H9 (cell line): ENCODE data around the gene ECE1. TPM values are rescaled to one million over a fixed set of nuclear protein-coding genes. Genes with fewer than 3 reads are reported as not detected.

Source experiments
- DNase-seq: peaks from one replicate; pipeline ENCODE4 v3.0.0-alpha.2; 2017
- H2AFZ ChIP-seq: one replicate; pipeline ENCODE4 v1.6.1; 2013; ENCODE audit warnings: mild to moderate bottlenecking, low read length, control low read depth, moderate library complexity
- H2AK5ac ChIP-seq: 2 replicates; pipeline ENCODE4 v1.6.1; 2013; ENCODE audit warnings: low read length, control low read depth, mixed read lengths; ENCODE audit not compliant: insufficient read length
- H2BK120ac ChIP-seq: one replicate; pipeline ENCODE4 v1.6.1; 2013; ENCODE audit warnings: low read depth, mild to moderate bottlenecking, low read length, control low read depth, inconsistent platforms; ENCODE audit not compliant: poor library complexity, severe bottlenecking
- H2BK12ac ChIP-seq: 2 replicates; pipeline ENCODE4 v1.6.1; 2013; ENCODE audit warnings: low read length, control low read depth, mixed read lengths, low read depth; ENCODE audit not compliant: insufficient read length
- H2BK15ac ChIP-seq: 2 replicates; pipeline ENCODE4 v1.6.1; 2013; ENCODE audit warnings: low read depth, low read length, control low read depth
- H2BK20ac ChIP-seq: one replicate; pipeline ENCODE4 v1.6.1; 2013; ENCODE audit warnings: low read depth, mild to moderate bottlenecking, low read length, control low read depth, inconsistent platforms; ENCODE audit not compliant: poor library complexity, severe bottlenecking
- H2BK5ac ChIP-seq: 2 replicates; pipeline ENCODE4 v1.6.1; 2013; ENCODE audit warnings: low read length, control low read depth, mixed read lengths; ENCODE audit not compliant: insufficient read length
- H3K14ac ChIP-seq: 2 replicates; pipeline ENCODE4 v1.6.1; 2013; ENCODE audit warnings: low read length, control low read depth; ENCODE audit not compliant: insufficient read depth
- H3K18ac ChIP-seq: 2 replicates; pipeline ENCODE4 v1.6.1; 2013; ENCODE audit warnings: low read depth, mild to moderate bottlenecking, mixed read lengths, low read length, control low read depth; ENCODE audit not compliant: insufficient read length
- H3K23ac ChIP-seq: 2 replicates; pipeline ENCODE4 v1.6.1; 2013; ENCODE audit warnings: low read length, control low read depth, mixed read lengths, low read depth; ENCODE audit not compliant: insufficient read length
- H3K23me2 ChIP-seq: 2 replicates; pipeline ENCODE4 v1.6.1; 2013; ENCODE audit warnings: low read depth, mild to moderate bottlenecking, mixed read lengths, low read length, control low read depth; ENCODE audit not compliant: insufficient read length, poor library complexity, severe bottlenecking
- H3K27ac ChIP-seq: 2 replicates; pipeline ENCODE4 v1.5.1; 2013; ENCODE audit warnings: low read length, control low read depth, mixed read lengths, low read depth; ENCODE audit not compliant: insufficient read length
- H3K27me3 ChIP-seq: 2 replicates; pipeline ENCODE4 v1.6.1; 2013; ENCODE audit warnings: low read length, control low read depth, inconsistent platforms; ENCODE audit not compliant: insufficient read depth
- H3K4ac ChIP-seq: 2 replicates; pipeline ENCODE4 v1.6.1; 2013; ENCODE audit warnings: low read depth, mild to moderate bottlenecking, control low read depth, inconsistent platforms, low read length, moderate library complexity
- H3K4me1 ChIP-seq: 2 replicates; pipeline ENCODE4 v1.6.1; 2013; ENCODE audit warnings: low read length, control low read depth, inconsistent platforms; ENCODE audit not compliant: insufficient read depth
- H3K4me2 ChIP-seq: 2 replicates; pipeline ENCODE4 v1.6.1; 2013; ENCODE audit warnings: low read length, control low read depth, mixed read lengths; ENCODE audit not compliant: insufficient read length, insufficient read depth
- H3K56ac ChIP-seq: 2 replicates; pipeline ENCODE4 v1.6.1; 2013; ENCODE audit warnings: low read depth, mild to moderate bottlenecking, mixed read lengths, low read length, control low read depth; ENCODE audit not compliant: insufficient read length
- H3K79me1 ChIP-seq: 2 replicates; pipeline ENCODE4 v1.6.1; 2013; ENCODE audit warnings: low read depth, mild to moderate bottlenecking, moderate library complexity, low read length, control low read depth, inconsistent platforms; ENCODE audit not compliant: insufficient read depth, poor library complexity, severe bottlenecking
- H3K79me2 ChIP-seq: 2 replicates; pipeline ENCODE4 v1.6.1; 2013; ENCODE audit warnings: low read length, control low read depth, inconsistent platforms; ENCODE audit not compliant: insufficient read depth
- H3K9ac ChIP-seq: 2 replicates; pipeline ENCODE4 v1.6.1; 2013; ENCODE audit warnings: low read length, control low read depth, mixed read lengths; ENCODE audit not compliant: insufficient read length; ENCODE audit errors: extremely low read depth
- H3K9me3 ChIP-seq: one replicate; pipeline ENCODE4 v1.6.1; 2013; ENCODE audit warnings: low read depth, low read length, inconsistent platforms; ENCODE audit not compliant: control insufficient read depth
- H3T11ph ChIP-seq: one replicate; pipeline ENCODE4 v1.6.1; 2013; ENCODE audit warnings: mild to moderate bottlenecking, low read length, control low read depth, inconsistent platforms
- H4K20me1 ChIP-seq: one replicate; pipeline ENCODE4 v1.6.1; 2013; ENCODE audit not compliant: control insufficient read depth, insufficient read length, insufficient read depth
- H4K5ac ChIP-seq: 2 replicates; pipeline ENCODE4 v1.6.1; 2013; ENCODE audit warnings: low read depth, mild to moderate bottlenecking, mixed read lengths, low read length, control low read depth; ENCODE audit not compliant: insufficient read length
- H4K8ac ChIP-seq: replicated peaks from 2 replicates; pipeline ENCODE4 v1.6.1; 2013; ENCODE audit warnings: low read length, control low read depth, mixed read lengths, low read depth; ENCODE audit not compliant: insufficient read length
- H4K91ac ChIP-seq: 2 replicates; pipeline ENCODE4 v1.6.1; 2013; ENCODE audit warnings: low read depth, mild to moderate bottlenecking, moderate library complexity, mixed read lengths, low read length, control low read depth; ENCODE audit not compliant: insufficient read length
- H3K27ac Mint-ChIP-seq, 3 experiments: 2 replicates in 2 of 3; 3 replicates in 1 of 3; pipeline ENCODE4 v1.8.0; 2020 to 2021; ENCODE audit warnings: mixed read lengths in 3 of 3, mild to moderate bottlenecking in 1 of 3, moderate library complexity in 1 of 3
- H3K27me3 Mint-ChIP-seq: 2 replicates; pipeline ENCODE4 v1.8.0; 2021; ENCODE audit warnings: low read depth, mild to moderate bottlenecking, moderate library complexity, mixed read lengths
- H3K36me3 Mint-ChIP-seq, 3 experiments: 2 replicates in 2 of 3; 3 replicates in 1 of 3; pipeline ENCODE4 v1.8.0; 2020 to 2021; ENCODE audit warnings: low read depth in 3 of 3, mixed read lengths in 3 of 3; ENCODE audit not compliant: insufficient read depth in 1 of 3
- H3K4me1 Mint-ChIP-seq, 2 experiments: 2 replicates each; pipeline ENCODE4 v1.8.0; 2020; ENCODE audit warnings: mixed read lengths in 2 of 2
- H3K4me3 Mint-ChIP-seq, 2 experiments: 2 replicates in 1 of 2; 3 replicates in 1 of 2; pipeline ENCODE4 v1.8.0; 2020 to 2021; ENCODE audit warnings: mild to moderate bottlenecking in 2 of 2, mixed read lengths in 2 of 2, moderate library complexity in 1 of 2
- H3K9me3 Mint-ChIP-seq, 2 experiments: 2 replicates in 1 of 2; 3 replicates in 1 of 2; pipeline ENCODE4 v1.8.0; 2020; ENCODE audit warnings: mild to moderate bottlenecking in 2 of 2, mixed read lengths in 2 of 2, moderate library complexity in 1 of 2
- CTCF ChIP-seq: fragments of 200-600 bp; sonication (generic); conservative IDR thresholded peaks from 3 replicates; pipeline ENCODE4 v1.8.0; 2021; ENCODE audit warnings: antibody characterized with exemption, mild to moderate bottlenecking
- WGBS: extraction: QIAGEN DNeasy Blood & Tissue Kit; methylation state at CpG from one replicate; pipeline ENCODE4 v1.1.7; 2013; ENCODE audit warnings: missing lambda C conversion rate, low lambda C conversion rate, mixed read lengths; ENCODE audit not compliant: insufficient read length; ENCODE audit errors: extremely low coverage; 5-methylcytosine and 5-hydroxymethylcytosine counted together
- total RNA-seq: library from RNA; stranded (reverse); gene quantifications from 2 replicates; pipeline ENCODE4 v1.2.1, GENCODE V29; 2021

The ECE1 gene
- total RNA-seq, 1 experiment from 2014 or later = 31.1 TPM

DNA sequence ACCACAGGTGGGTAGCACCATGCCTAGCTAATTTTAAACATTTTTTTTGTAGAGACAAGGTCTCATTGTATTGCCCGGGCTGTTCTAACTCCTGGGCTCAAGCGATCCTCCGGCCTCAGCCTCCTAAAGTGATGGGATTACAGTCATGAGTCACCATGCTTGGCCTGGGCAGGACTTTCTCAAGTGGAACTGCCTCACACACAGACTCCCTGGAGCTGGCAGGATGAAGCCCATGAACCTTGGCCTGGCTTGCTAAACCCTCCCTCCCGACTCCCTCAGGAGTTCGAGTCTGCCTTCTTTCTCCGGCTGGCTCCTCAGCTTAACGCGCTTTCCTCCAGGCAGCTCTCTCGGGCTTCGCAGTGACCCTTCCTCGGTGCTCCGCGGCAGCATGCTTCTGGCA, 7.7 kb upstream of the ECE1 start:
- H3K23me2 ChIP-seq = no peaks in the 10 kb centered on the region
- no peaks in the 10 kb centered on the region for H3K9me3 Mint-ChIP-seq

More for the DNA sequence above, 7.7 kb upstream of the ECE1 start:
- no peak overlapping the region for H3K23ac ChIP-seq
- Mint-ChIP-seq H3K27me3 (no peaks in the 10 kb centered on the region), H3K4me3 (no peak overlapping the region), H3K4me1 (peaks cover 22 to 28% of the 10 kb centered on the region in 2 experiments), H3K36me3 (no peaks in the 10 kb centered on the region), H3K27ac (peak overlapping the region; percentile 35 to 79 (median 47); a peak in 3 of 7 replicates)
- DNase-seq = no peak
- no peak overlapping the region for H3K9ac ChIP-seq
- no peak overlapping the region for H3K56ac ChIP-seq
- H4K8ac ChIP-seq = no peak overlapping the region
- no peak overlapping the region for H3K4me2 ChIP-seq
- no peak overlapping the region for H2BK15ac ChIP-seq
- H3K27me3 ChIP-seq = no peaks in the 10 kb centered on the region
- no peak overlapping the region for H4K5ac ChIP-seq
- no peak overlapping the region for H2BK5ac ChIP-seq
- TF ChIP-seq CTCF = no peak
- H4K91ac ChIP-seq = no peak overlapping the region
- no peaks in the 10 kb centered on the region for H4K20me1 ChIP-seq
- H3K18ac ChIP-seq = no peak overlapping the region
- no CpG with 5 or more reads among the region's 13 CpGs for WGBS
- no peaks in the 10 kb centered on the region for H3K9me3 ChIP-seq
- H2BK12ac ChIP-seq = no peak overlapping the region
- H2BK20ac ChIP-seq = no peak overlapping the region
- no peak overlapping the region for H3T11ph ChIP-seq
- no peak overlapping the region for H2AFZ ChIP-seq
- H2AK5ac ChIP-seq = no peak overlapping the region
- H3K79me1 ChIP-seq = no peaks in the 10 kb centered on the region
- H3K79me2 ChIP-seq = no peaks in the 10 kb centered on the region; the same call in 1 of the 2 replicates
- no peak overlapping the region for H3K27ac ChIP-seq
- 0 out of 2 replicates have a peak, but pooled peaks cover 3% of the 10 kb centered on the region for H3K4me1 ChIP-seq
- no peak overlapping the region for H3K14ac ChIP-seq
- no peak overlapping the region for H2BK120ac ChIP-seq
- no peak overlapping the region for H3K4ac ChIP-seq
